Esophagus squamous epithelium (tissue), 5 donors: ENCODE results near the gene ZNF805. TPM values are rescaled to one million over a fixed set of nuclear protein-coding genes. Genes with fewer than 3 reads are reported as not detected.

Experiments used
- DNase-seq: peaks from one replicate; lab custom pipeline; 2025; lab: John Stamatoyannopoulos, UW
- H3K27ac ChIP-seq, 4 donors: fragments of 200-600 bp; sonication (generic); one replicate each; pipeline ENCODE4 v1.5.1; 2016 to 2019; ENCODE audit warnings: mild to moderate bottlenecking in 1 of 4
- H3K27me3 ChIP-seq, 4 donors: fragments of 200-600 bp; sonication (generic); 1 replicate in 3 of 4; 2 replicates in 1 of 4; pipeline versions ENCODE4 v1.5.1 to v1.6.0; 2017 to 2021; ENCODE audit warnings: antibody characterized with exemption in 1 of 4
- H3K36me3 ChIP-seq, 3 donors: fragments of 200-600 bp; sonication (generic); one replicate each; pipeline ENCODE4 v1.5.1; 2016 to 2019
- H3K4me1 ChIP-seq, 3 donors: fragments of 200-600 bp; sonication (generic); one replicate each; pipeline ENCODE4 v1.5.1; 2017 to 2019
- H3K4me3 ChIP-seq, 4 donors: fragments of 200-600 bp; sonication (generic); 1 replicate in 3 of 4; 2 replicates in 1 of 4; pipeline ENCODE4 v1.5.1; 2016 to 2019; ENCODE audit warnings: mild to moderate bottlenecking in 2 of 4, moderate library complexity in 1 of 4
- H3K9me3 ChIP-seq, 3 donors: fragments of 200-600 bp; sonication (generic); one replicate each; pipeline ENCODE4 v1.5.1; 2016 to 2019
- POLR2A ChIP-seq, 4 donors: fragments of 450-650 bp; IDR thresholded peaks; one replicate each; pipeline ENCODE4 v1.6.1; 2017; ENCODE audit warnings: antibody characterized with exemption in 4 of 4, mild to moderate bottlenecking in 4 of 4, moderate library complexity in 3 of 4
- WGBS, 2 donors: methylation state at CpG; one replicate each; pipeline ENCODE4 v1.1.5; 2018; 5-methylcytosine and 5-hydroxymethylcytosine counted together
- intact Hi-C: fragments of 100-400 bp; cut with DNase I; formaldehyde crosslinking; loops from one replicate; pipeline ENCODE4 v1.15.0; 2022
- total RNA-seq, 4 donors: library from RNA; depleted of rRNA; stranded (reverse); fragments of >200 nt; gene quantifications; one replicate each; pipeline ENCODE4 v1.1.0, GENCODE V29; 2016
- TF ChIP-seq, protein P1 (sequence below), 6 experiments: fragments of 450-650 bp in 4 of 6; fragments of 200-600 bp in 2 of 6; sonication (generic) in 2 of 6; IDR thresholded peaks; one replicate each; pipeline ENCODE4 v1.5.1; 2016 to 2019; ENCODE audit warnings: antibody characterized with exemption in 6 of 6, mild to moderate bottlenecking in 4 of 6, moderate library complexity in 4 of 6
- donor health status: DM: yes; HTN: yes; CAD: no.

Gene ZNF805
- total RNA-seq, 4 donors from 2014 or later: 6.5 to 16.6 (median 7.6) TPM

GRCh38 chr19:57282011-57282643 is 41.7 kb downstream of the ZNF805 start:
- intact Hi-C loops: no loop called here
- no peak for TF ChIP-seq POLR2A (IDR thresholded peaks at IDR 0.05)
- TF ChIP-seq, protein P1, sequence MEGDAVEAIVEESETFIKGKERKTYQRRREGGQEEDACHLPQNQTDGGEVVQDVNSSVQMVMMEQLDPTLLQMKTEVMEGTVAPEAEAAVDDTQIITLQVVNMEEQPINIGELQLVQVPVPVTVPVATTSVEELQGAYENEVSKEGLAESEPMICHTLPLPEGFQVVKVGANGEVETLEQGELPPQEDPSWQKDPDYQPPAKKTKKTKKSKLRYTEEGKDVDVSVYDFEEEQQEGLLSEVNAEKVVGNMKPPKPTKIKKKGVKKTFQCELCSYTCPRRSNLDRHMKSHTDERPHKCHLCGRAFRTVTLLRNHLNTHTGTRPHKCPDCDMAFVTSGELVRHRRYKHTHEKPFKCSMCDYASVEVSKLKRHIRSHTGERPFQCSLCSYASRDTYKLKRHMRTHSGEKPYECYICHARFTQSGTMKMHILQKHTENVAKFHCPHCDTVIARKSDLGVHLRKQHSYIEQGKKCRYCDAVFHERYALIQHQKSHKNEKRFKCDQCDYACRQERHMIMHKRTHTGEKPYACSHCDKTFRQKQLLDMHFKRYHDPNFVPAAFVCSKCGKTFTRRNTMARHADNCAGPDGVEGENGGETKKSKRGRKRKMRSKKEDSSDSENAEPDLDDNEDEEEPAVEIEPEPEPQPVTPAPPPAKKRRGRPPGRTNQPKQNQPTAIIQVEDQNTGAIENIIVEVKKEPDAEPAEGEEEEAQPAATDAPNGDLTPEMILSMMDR (IDR thresholded peaks at IDR 0.05): no peak
- peaks cover 19 to 38% (median 20%) of the 10 kb centered on the region in 3 donors for H3K36me3 ChIP-seq
- H3K4me1 ChIP-seq: peaks cover 17 to 62% (median 48%) of the 10 kb centered on the region in 3 donors
- no peak for DNase-seq
- H3K27me3 ChIP-seq: no peaks in the 10 kb centered on the region
- peak overlapping the region; percentile 81 to 100 (median 98) for H3K27ac ChIP-seq
- WGBS, 2 donors: 52 to 58% methylated on average over 4 of the region's 5 CpGs
- H3K9me3 ChIP-seq: no peaks in the 10 kb centered on the region
- H3K4me3 ChIP-seq: peak overlapping the region; percentile 68 to 100 (median 86)

DNA sequence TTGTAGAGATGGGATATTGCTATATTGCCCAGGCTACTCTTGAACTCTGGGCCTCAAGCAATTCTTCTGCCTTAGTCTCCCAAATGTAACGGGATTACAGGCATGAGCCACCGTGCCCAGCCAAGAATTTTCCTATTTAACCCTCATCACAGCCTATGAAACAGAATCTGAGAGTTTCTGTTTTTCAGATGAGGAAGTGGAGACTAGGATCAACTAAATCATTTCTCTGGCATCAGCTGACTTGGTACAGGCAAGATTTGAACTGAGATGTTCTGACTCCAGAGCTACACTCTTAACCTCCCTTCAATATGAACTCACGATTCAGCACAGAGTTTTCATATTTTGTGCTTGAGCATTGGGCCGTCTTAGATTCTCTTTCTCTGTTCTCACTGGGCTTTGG is 47.9 kb downstream of the ZNF805 start:
- H3K4me1 ChIP-seq: peaks cover 0 to 30% (median 22%) of the 10 kb centered on the region in 3 donors
- TF ChIP-seq, protein P1 (IDR thresholded peaks at IDR 0.05): no peak
- TF ChIP-seq POLR2A (IDR thresholded peaks at IDR 0.05): no peak
- peaks cover 59 to 100% (median 68%) of the 10 kb centered on the region in 3 donors for H3K36me3 ChIP-seq
- DNase-seq: no peak
- H3K27me3 ChIP-seq: no peaks in the 10 kb centered on the region
- intact Hi-C loops: no loop called here
- H3K27ac ChIP-seq: no peak overlapping the region
- peaks cover 0 to 15% (median 0%) of the 10 kb centered on the region in 3 donors for H3K9me3 ChIP-seq
- WGBS, 2 donors: 88 to 90% methylated on average over 4 of the region's 4 CpGs
- no peak overlapping the region for H3K4me3 ChIP-seq

DNA sequence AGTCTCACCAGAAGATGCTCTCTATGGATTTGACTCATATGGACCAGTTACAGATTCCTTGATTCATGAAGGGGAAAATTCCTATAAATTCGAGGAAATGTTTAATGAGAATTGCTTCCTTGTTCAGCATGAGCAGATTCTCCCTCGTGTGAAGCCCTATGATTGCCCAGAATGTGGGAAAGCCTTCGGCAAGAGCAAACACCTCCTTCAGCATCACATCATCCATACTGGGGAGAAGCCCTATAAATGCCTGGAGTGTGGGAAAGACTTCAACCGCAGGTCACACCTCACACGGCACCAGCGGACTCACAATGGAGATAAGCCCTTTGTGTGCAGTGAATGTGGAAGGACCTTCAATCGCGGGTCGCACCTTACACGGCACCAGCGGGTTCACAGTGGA is 50.5 kb downstream of the ZNF805 start:
- intact Hi-C loops: no loop called here
- H3K9me3 ChIP-seq: peaks cover 0 to 27% (median 5%) of the 10 kb centered on the region in 3 donors
- no peak for DNase-seq

DNA sequence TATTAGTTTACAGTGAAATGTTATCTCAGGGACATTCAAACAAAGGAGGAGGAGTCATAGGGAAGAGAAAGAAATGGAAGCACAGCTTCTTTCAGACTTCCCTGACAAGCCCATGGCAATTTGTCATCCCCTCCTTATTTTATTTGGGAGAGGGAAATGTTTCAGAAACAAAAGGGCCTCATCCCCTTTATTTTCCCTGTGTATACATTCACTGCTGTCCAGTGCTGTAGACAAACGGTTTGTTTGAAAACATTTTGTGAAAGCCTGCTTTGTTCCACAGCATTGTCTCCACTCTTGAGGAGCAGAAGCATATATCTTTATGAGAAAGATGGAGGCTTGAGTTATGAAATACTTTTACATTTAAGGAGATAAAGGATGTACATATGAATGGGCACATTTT is 52.1 kb downstream of the ZNF805 start:
- peaks cover 38 to 98% (median 45%) of the 10 kb centered on the region in 3 donors for H3K36me3 ChIP-seq
- WGBS, 2 donors: 58 to 92% methylated on average over 1 of the region's 1 CpG

More for the DNA sequence above, 50.5 kb downstream of the ZNF805 start:
- no peaks in the 10 kb centered on the region for H3K27me3 ChIP-seq
- peaks cover 49 to 100% (median 56%) of the 10 kb centered on the region in 3 donors for H3K36me3 ChIP-seq
- no peak overlapping the region for H3K27ac ChIP-seq
- 92 to 97% methylated on average over 6 to 9 of the region's 11 CpGs for WGBS, 2 donors
- H3K4me3 ChIP-seq: no peak overlapping the region
- TF ChIP-seq, protein P1 (IDR thresholded peaks at IDR 0.05): no peak
- TF ChIP-seq POLR2A (IDR thresholded peaks at IDR 0.05): no peak
- peaks cover 0 to 4% (median 0%) of the 10 kb centered on the region in 3 donors for H3K4me1 ChIP-seq

GRCh38 chr19:57293719-57294118 is 53.3 kb downstream of the ZNF805 start:
- intact Hi-C loops: no loop called here
- Histone ChIP-seq H3K27ac (no peak overlapping the region), H3K36me3 (peaks cover 27 to 98% (median 35%) of the 10 kb centered on the region in 3 donors), H3K27me3 (no peaks in the 10 kb centered on the region), H3K4me3 (no peak overlapping the region), H3K4me1 (no peaks in the 10 kb centered on the region), H3K9me3 (peaks cover 0 to 27% (median 5%) of the 10 kb centered on the region in 3 donors)
- no peak for TF ChIP-seq POLR2A (IDR thresholded peaks at IDR 0.05)
- TF ChIP-seq, protein P1 (IDR thresholded peaks at IDR 0.05): no peak
- WGBS, 2 donors: 94 to 100% methylated on average over 1 of the region's 1 CpG
- no peak for DNase-seq

More for the DNA sequence above, 52.1 kb downstream of the ZNF805 start:
- no peaks in the 10 kb centered on the region for H3K27me3 ChIP-seq
- no peak for DNase-seq
- intact Hi-C loops: no loop called here
- peaks cover 0 to 27% (median 5%) of the 10 kb centered on the region in 3 donors for H3K9me3 ChIP-seq
- H3K4me3 ChIP-seq: no peak overlapping the region
- TF ChIP-seq POLR2A (IDR thresholded peaks at IDR 0.05): no peak
- TF ChIP-seq, protein P1 (IDR thresholded peaks at IDR 0.05): no peak
- H3K27ac ChIP-seq: no peak overlapping the region
- H3K4me1 ChIP-seq: no peaks in the 10 kb centered on the region
